Measurements from ENCODE around the gene LRRC53. TPM values are rescaled to one million over a fixed set of nuclear protein-coding genes. Genes with fewer than 3 reads are reported as not detected.

Gene LRRC53
- total RNA-seq = not detected

GRCh38 chr1:74512170-74512915 is at the start of gene LRRC53:
Gene LRRC53 (minus strand): TSS chr1:74512611. CDS start chr1:74483349, 29,262 bp downstream.
- no peaks in the 10 kb centered on the region for H3K4me1 Mint-ChIP-seq
- no peaks in the 10 kb centered on the region for H3K36me3 Mint-ChIP-seq (ENCODE audit: low read depth)
- H3K27me3 Mint-ChIP-seq = no peaks in the 10 kb centered on the region
- ChIA-PET CTCF (interaction anchor here (0.9 kb wide), 1 partner anchor 177 kb away, joined by 3 read pairs; no protein-coding TSS in a partner anchor), POLR2A (no interaction called here)
- DNase-seq = no peak
- no peak within 1 kb of the TSS for H3K27ac Mint-ChIP-seq
- no peaks in the 10 kb centered on the region for H3K9me3 Mint-ChIP-seq
- no peak within 1 kb of the TSS for H3K4me3 Mint-ChIP-seq

- DNase-seq = no peak
- H3K9me3 Mint-ChIP-seq = no peaks in the 10 kb centered on the region
- H3K4me1 Mint-ChIP-seq = no peaks in the 10 kb centered on the region
- H3K27ac Mint-ChIP-seq = no peak overlapping the region
- POLR2A ChIA-PET = no interaction called here
- no peaks in the 10 kb centered on the region for H3K36me3 Mint-ChIP-seq (ENCODE audit: low read depth)
- CTCF ChIA-PET = no interaction called here
- no peak overlapping the region for H3K4me3 Mint-ChIP-seq
- no peaks in the 10 kb centered on the region for H3K27me3 Mint-ChIP-seq
Observed at GRCh38 chr1:74549932-74550331, 37.5 kb upstream of the LRRC53 start.

GRCh38 chr1:74548961-74549750 is 36.7 kb upstream of the LRRC53 start:
- CTCF ChIA-PET = no interaction called here
- DNase-seq = no peak
- no peak overlapping the region for H3K27ac Mint-ChIP-seq
- H3K4me1 Mint-ChIP-seq = no peaks in the 10 kb centered on the region
- POLR2A ChIA-PET = no interaction called here
- no peaks in the 10 kb centered on the region for H3K27me3 Mint-ChIP-seq
- H3K36me3 Mint-ChIP-seq (ENCODE audit: low read depth) = no peaks in the 10 kb centered on the region
- H3K9me3 Mint-ChIP-seq = no peaks in the 10 kb centered on the region
- no peak overlapping the region for H3K4me3 Mint-ChIP-seq

- ChIA-PET POLR2A (no interaction called here), CTCF (no interaction called here)
- H3K27me3 Mint-ChIP-seq = no peaks in the 10 kb centered on the region
- H3K4me3 Mint-ChIP-seq = no peak overlapping the region
- H3K27ac Mint-ChIP-seq = no peak overlapping the region
- DNase-seq = no peak
- no peaks in the 10 kb centered on the region for H3K4me1 Mint-ChIP-seq
- no peaks in the 10 kb centered on the region for H3K36me3 Mint-ChIP-seq (ENCODE audit: low read depth)
- H3K9me3 Mint-ChIP-seq = no peaks in the 10 kb centered on the region
Observed at GRCh38 chr1:74545821-74546220, 33.4 kb upstream of the LRRC53 start.

GRCh38 chr1:74534241-74534640 is 21.8 kb upstream of the LRRC53 start:
- Mint-ChIP-seq H3K36me3 (ENCODE audit: low read depth) (no peaks in the 10 kb centered on the region), H3K4me3 (no peak overlapping the region), H3K27ac (no peak overlapping the region), H3K27me3 (no peaks in the 10 kb centered on the region), H3K9me3 (no peaks in the 10 kb centered on the region), H3K4me1 (no peaks in the 10 kb centered on the region)
- ChIA-PET CTCF (no interaction called here), POLR2A (no interaction called here)
- no peak for DNase-seq

GRCh38 chr1:74531796-74532195 is 19.4 kb upstream of the LRRC53 start:
- no peaks in the 10 kb centered on the region for H3K9me3 Mint-ChIP-seq
- no peaks in the 10 kb centered on the region for H3K36me3 Mint-ChIP-seq (ENCODE audit: low read depth)
- no peaks in the 10 kb centered on the region for H3K4me1 Mint-ChIP-seq
- ChIA-PET CTCF (no interaction called here), POLR2A (no interaction called here)
- DNase-seq = no peak
- H3K27ac Mint-ChIP-seq = no peak overlapping the region
- H3K4me3 Mint-ChIP-seq = no peak overlapping the region
- H3K27me3 Mint-ChIP-seq = no peaks in the 10 kb centered on the region

- ChIA-PET CTCF (no interaction called here), POLR2A (no interaction called here)
- Mint-ChIP-seq H3K27ac (no peak overlapping the region), H3K27me3 (no peaks in the 10 kb centered on the region), H3K9me3 (no peaks in the 10 kb centered on the region), H3K4me3 (no peak overlapping the region), H3K4me1 (no peaks in the 10 kb centered on the region), H3K36me3 (ENCODE audit: low read depth) (no peaks in the 10 kb centered on the region)
- DNase-seq = no peak
Observed at GRCh38 chr1:74530892-74531291, 18.5 kb upstream of the LRRC53 start.

- Mint-ChIP-seq H3K27me3 (no peaks in the 10 kb centered on the region), H3K4me3 (no peak overlapping the region), H3K36me3 (ENCODE audit: low read depth) (no peaks in the 10 kb centered on the region), H3K9me3 (no peaks in the 10 kb centered on the region), H3K27ac (no peak overlapping the region), H3K4me1 (no peaks in the 10 kb centered on the region)
- CTCF ChIA-PET = no interaction called here
- no peak for DNase-seq
- POLR2A ChIA-PET = no interaction called here
Observed at GRCh38 chr1:74528123-74528522, 15.7 kb upstream of the LRRC53 start.

- ChIA-PET POLR2A (no interaction called here), CTCF (interaction anchor here (1.0 kb wide), 1 partner anchor 25 kb away, joined by 3 read pairs; no protein-coding TSS in a partner anchor)
- no peak overlapping the region for H3K27ac Mint-ChIP-seq
- H3K4me1 Mint-ChIP-seq = no peaks in the 10 kb centered on the region
- H3K4me3 Mint-ChIP-seq = no peak overlapping the region
- no peaks in the 10 kb centered on the region for H3K36me3 Mint-ChIP-seq (ENCODE audit: low read depth)
- H3K27me3 Mint-ChIP-seq = peaks cover 2% of the 10 kb centered on the region
- no peak for DNase-seq
- no peaks in the 10 kb centered on the region for H3K9me3 Mint-ChIP-seq
Observed at GRCh38 chr1:74526708-74527107, 14.3 kb upstream of the LRRC53 start.

- H3K27ac Mint-ChIP-seq = no peak overlapping the region
- POLR2A ChIA-PET = no interaction called here
- H3K4me3 Mint-ChIP-seq = no peak overlapping the region
- H3K9me3 Mint-ChIP-seq = no peaks in the 10 kb centered on the region
- CTCF ChIA-PET = no interaction called here
- H3K27me3 Mint-ChIP-seq = peaks cover 2% of the 10 kb centered on the region
- no peaks in the 10 kb centered on the region for H3K4me1 Mint-ChIP-seq
- DNase-seq = no peak
- H3K36me3 Mint-ChIP-seq (ENCODE audit: low read depth) = no peaks in the 10 kb centered on the region
Observed at GRCh38 chr1:74523873-74524480, 11.6 kb upstream of the LRRC53 start.

- H3K27ac Mint-ChIP-seq = no peak overlapping the region
- H3K4me3 Mint-ChIP-seq = no peak overlapping the region
- DNase-seq = no peak
- no peaks in the 10 kb centered on the region for H3K9me3 Mint-ChIP-seq
- H3K36me3 Mint-ChIP-seq (ENCODE audit: low read depth) = no peaks in the 10 kb centered on the region
- ChIA-PET POLR2A (no interaction called here), CTCF (no interaction called here)
- H3K4me1 Mint-ChIP-seq = no peaks in the 10 kb centered on the region
- H3K27me3 Mint-ChIP-seq = peaks cover 2% of the 10 kb centered on the region
Observed at GRCh38 chr1:74522148-74522547, 9.7 kb upstream of the LRRC53 start.

- CTCF ChIA-PET = no interaction called here
- H3K27me3 Mint-ChIP-seq = peaks cover 2% of the 10 kb centered on the region
Observed at GRCh38 chr1:74517599-74518051, 5.2 kb upstream of the LRRC53 start.

GRCh38 chr1:74513411-74514300 is 1.2 kb upstream of the LRRC53 start:
- H3K4me1 Mint-ChIP-seq = no peaks in the 10 kb centered on the region
- H3K27me3 Mint-ChIP-seq = no peaks in the 10 kb centered on the region
- no peaks in the 10 kb centered on the region for H3K9me3 Mint-ChIP-seq
- DNase-seq = no peak
- no peaks in the 10 kb centered on the region for H3K36me3 Mint-ChIP-seq (ENCODE audit: low read depth)
- no peak overlapping the region for H3K27ac Mint-ChIP-seq
- CTCF ChIA-PET = interaction anchor here (1.2 kb wide), 1 partner anchor 10 kb away, joined by 3 read pairs; no protein-coding TSS in a partner anchor
- H3K4me3 Mint-ChIP-seq = no peak overlapping the region
- POLR2A ChIA-PET = no interaction called here

More at GRCh38 chr1:74517599-74518051, 5.2 kb upstream of the LRRC53 start:
- H3K9me3 Mint-ChIP-seq = no peaks in the 10 kb centered on the region
- no peak overlapping the region for H3K4me3 Mint-ChIP-seq
- no peak overlapping the region for H3K27ac Mint-ChIP-seq
- H3K4me1 Mint-ChIP-seq = no peaks in the 10 kb centered on the region
- DNase-seq = no peak
- no peaks in the 10 kb centered on the region for H3K36me3 Mint-ChIP-seq (ENCODE audit: low read depth)
- POLR2A ChIA-PET = no interaction called here
